ENCODE measurements around the gene PMS2.
"Not testable (repeated sequence)": the region's sequence is repeated elsewhere in the genome, so short reads cannot be mapped to it uniquely, and the experiment has no call there.

- TF ChIP-seq CTCF (conservative IDR thresholded peaks at IDR 0.05 in 1 of 2, IDR thresholded peaks at IDR 0.05 in 1 of 2; ENCODE audit: extremely low read depth in 1 of 2, insufficient read depth in 1 of 2, low read depth in 1 of 2, low read length in 2 of 2); EZH2 (IDR thresholded peaks at IDR 0.05; ENCODE audit: borderline replicate concordance, low read length): not testable (repeated sequence)
Observed at GRCh38 chr7:5924630-5925029, 84.2 kb downstream of the PMS2 start.
